Endodermal cell (in vitro differentiated cells): ENCODE data around the gene ZNF546. TPM values are rescaled to one million over a fixed set of nuclear protein-coding genes. Genes with fewer than 3 reads are reported as not detected.

Source experiments
- DNase-seq: peaks from one replicate; pipeline ENCODE4 v3.0.0-alpha.2; 2017
- H3K27ac ChIP-seq: 2 replicates; pipeline ENCODE4 v1.5.1; 2013; ENCODE audit warnings: mild to moderate bottlenecking, low read depth, low read length, moderate library complexity
- H3K27me3 ChIP-seq: 2 replicates; pipeline ENCODE4 v1.6.1; 2013; ENCODE audit warnings: mild to moderate bottlenecking, low read length, moderate library complexity; ENCODE audit not compliant: insufficient read depth, control insufficient read depth, poor library complexity, severe bottlenecking
- H3K36me3 ChIP-seq: 2 replicates; pipeline ENCODE4 v1.7.0; 2013; ENCODE audit warnings: mild to moderate bottlenecking, low read length, moderate library complexity; ENCODE audit not compliant: control insufficient read depth, insufficient read depth
- H3K4me1 ChIP-seq: one replicate; pipeline ENCODE4 v1.7.0; 2013; ENCODE audit warnings: low read length; ENCODE audit not compliant: control insufficient read depth, insufficient read depth
- H3K4me3 ChIP-seq: 2 replicates; pipeline ENCODE4 v1.5.1; 2013; ENCODE audit warnings: mild to moderate bottlenecking, low read length, moderate library complexity
- H3K9ac ChIP-seq: 2 replicates; pipeline ENCODE4 v1.6.1; 2013; ENCODE audit warnings: mild to moderate bottlenecking, low read length, moderate library complexity; ENCODE audit not compliant: poor library complexity, severe bottlenecking; ENCODE audit errors: extremely low read depth
- H3K9me3 ChIP-seq: 2 replicates; pipeline ENCODE4 v1.6.1; 2013; ENCODE audit warnings: mild to moderate bottlenecking, low read length, moderate library complexity; ENCODE audit not compliant: control insufficient read depth
- H3K27ac Mint-ChIP-seq: 2 replicates; pipeline ENCODE4 v1.8.0; 2020; ENCODE audit warnings: mixed read lengths
- H3K27me3 Mint-ChIP-seq: 2 replicates; pipeline ENCODE4 v1.8.0; 2021; ENCODE audit warnings: mild to moderate bottlenecking, mixed read lengths; ENCODE audit not compliant: insufficient read depth
- H3K36me3 Mint-ChIP-seq: 2 replicates; pipeline ENCODE4 v1.8.0; 2020; ENCODE audit warnings: low read depth, mixed read lengths
- H3K4me1 Mint-ChIP-seq: 2 replicates; pipeline ENCODE4 v1.8.0; 2020; ENCODE audit warnings: mixed read lengths
- H3K4me3 Mint-ChIP-seq: 2 replicates; pipeline ENCODE4 v1.8.0; 2020; ENCODE audit warnings: mild to moderate bottlenecking, moderate library complexity, mixed read lengths
- H3K9me3 Mint-ChIP-seq: 2 replicates; pipeline ENCODE4 v1.8.0; 2020; ENCODE audit warnings: mild to moderate bottlenecking, mixed read lengths
- CTCF ChIP-seq: fragments of 200-600 bp; sonication (generic); conservative IDR thresholded peaks from 2 replicates; pipeline ENCODE4 v1.5.0; 2021; ENCODE audit warnings: antibody characterized with exemption, mild to moderate bottlenecking
- WGBS, 2 experiments: methylation state at CpG; one replicate each; pipeline versions ENCODE4 v1.1.5 to v1.1.7; 2013; ENCODE audit warnings: missing lambda C conversion rate in 2 of 2, mixed read lengths in 1 of 2; ENCODE audit not compliant: insufficient coverage in 1 of 2, insufficient read length in 1 of 2; 5-methylcytosine and 5-hydroxymethylcytosine counted together
- total RNA-seq, 2 donors: library from RNA; stranded (reverse); fragmentation: NEBNext Ultra II Directional in 1 of 2; extraction: Animal tissue kit (Norgen Biotek cat#: 25700) in 1 of 2; gene quantifications; 2 replicates in 1 of 2; 3 replicates in 1 of 2; pipeline ENCODE4 v1.2.1, GENCODE V29; 2021

The ZNF546 gene
- total RNA-seq, 2 donors from 2014 or later, result 2.5 to 4.6 TPM

- Mint-ChIP-seq H3K27ac (no peak overlapping the region), H3K9me3 (peaks cover 16% of the 10 kb centered on the region), H3K36me3 (peaks cover 20% of the 10 kb centered on the region), H3K4me3 (no peak overlapping the region), H3K27me3 (no peaks in the 10 kb centered on the region), H3K4me1 (no peaks in the 10 kb centered on the region)
- H3K36me3 ChIP-seq, result peaks cover 5% of the 10 kb centered on the region
- no peaks in the 10 kb centered on the region for H3K27me3 ChIP-seq
- no peaks in the 10 kb centered on the region for H3K4me1 ChIP-seq
- no peak overlapping the region for H3K27ac ChIP-seq
- no peak for DNase-seq
- no peak overlapping the region for H3K4me3 ChIP-seq
- WGBS, 2 experiments, result 89 to 93% methylated on average over 3 to 4 of the region's 4 CpGs
- H3K9me3 ChIP-seq, result peaks cover 14% of the 10 kb centered on the region
- no peak for TF ChIP-seq CTCF
- no peak overlapping the region for H3K9ac ChIP-seq
These were observed 8.9 kb downstream of the ZNF546 start for GRCh38 chr19:40005691-40006272.

- 87 to 100% methylated on average over 1 of the region's 1 CpG for WGBS, 2 experiments
- DNase-seq, result no peak
These were observed 9.4 kb downstream of the ZNF546 start for GRCh38 chr19:40006273-40006691.

GRCh38 chr19:40009674-40010073 is 12.8 kb downstream of the ZNF546 start:
- H3K4me3 ChIP-seq, result no peak overlapping the region
- H3K27me3 ChIP-seq, result no peaks in the 10 kb centered on the region
- no peak overlapping the region for H3K9ac ChIP-seq
- H3K27ac ChIP-seq, result no peak overlapping the region
- peaks cover 17% of the 10 kb centered on the region for H3K36me3 ChIP-seq
- Mint-ChIP-seq H3K4me3 (no peak overlapping the region), H3K9me3 (peaks cover 52% of the 10 kb centered on the region), H3K27me3 (no peaks in the 10 kb centered on the region), H3K27ac (no peak overlapping the region), H3K4me1 (no peaks in the 10 kb centered on the region), H3K36me3 (peaks cover 45% of the 10 kb centered on the region)
- peaks cover 44% of the 10 kb centered on the region for H3K9me3 ChIP-seq
- H3K4me1 ChIP-seq, result no peaks in the 10 kb centered on the region
- no peak for DNase-seq
- TF ChIP-seq CTCF, result no peak

More at GRCh38 chr19:40006273-40006691, 9.4 kb downstream of the ZNF546 start:
- no peak for TF ChIP-seq CTCF
- Mint-ChIP-seq H3K27ac (no peak overlapping the region), H3K9me3 (peaks cover 18% of the 10 kb centered on the region), H3K27me3 (no peaks in the 10 kb centered on the region), H3K4me3 (no peak overlapping the region), H3K36me3 (peaks cover 20% of the 10 kb centered on the region), H3K4me1 (no peaks in the 10 kb centered on the region)
- Histone ChIP-seq H3K4me3 (no peak overlapping the region), H3K27me3 (no peaks in the 10 kb centered on the region), H3K36me3 (peaks cover 5% of the 10 kb centered on the region), H3K27ac (no peak overlapping the region), H3K9ac (no peak overlapping the region), H3K9me3 (peaks cover 12% of the 10 kb centered on the region), H3K4me1 (no peaks in the 10 kb centered on the region)
